ENCODE data around the gene SNAPC2.

The SNAPC2 gene

GRCh38 chr19:7919610-7920518, at the start of gene SNAPC2:
Gene SNAPC2 (plus strand): TSS chr19:7920338. CDS start chr19:7920367, 29 bp downstream.
- DNase-seq = peak; percentile 93

GRCh38 chr19:7870571-7871436, 49.3 kb upstream of the SNAPC2 start:
- peak; percentile 38 for DNase-seq

GRCh38 chr19:7871437-7872305, 48.5 kb upstream of the SNAPC2 start:
- peak; percentile 81 for DNase-seq

DNA sequence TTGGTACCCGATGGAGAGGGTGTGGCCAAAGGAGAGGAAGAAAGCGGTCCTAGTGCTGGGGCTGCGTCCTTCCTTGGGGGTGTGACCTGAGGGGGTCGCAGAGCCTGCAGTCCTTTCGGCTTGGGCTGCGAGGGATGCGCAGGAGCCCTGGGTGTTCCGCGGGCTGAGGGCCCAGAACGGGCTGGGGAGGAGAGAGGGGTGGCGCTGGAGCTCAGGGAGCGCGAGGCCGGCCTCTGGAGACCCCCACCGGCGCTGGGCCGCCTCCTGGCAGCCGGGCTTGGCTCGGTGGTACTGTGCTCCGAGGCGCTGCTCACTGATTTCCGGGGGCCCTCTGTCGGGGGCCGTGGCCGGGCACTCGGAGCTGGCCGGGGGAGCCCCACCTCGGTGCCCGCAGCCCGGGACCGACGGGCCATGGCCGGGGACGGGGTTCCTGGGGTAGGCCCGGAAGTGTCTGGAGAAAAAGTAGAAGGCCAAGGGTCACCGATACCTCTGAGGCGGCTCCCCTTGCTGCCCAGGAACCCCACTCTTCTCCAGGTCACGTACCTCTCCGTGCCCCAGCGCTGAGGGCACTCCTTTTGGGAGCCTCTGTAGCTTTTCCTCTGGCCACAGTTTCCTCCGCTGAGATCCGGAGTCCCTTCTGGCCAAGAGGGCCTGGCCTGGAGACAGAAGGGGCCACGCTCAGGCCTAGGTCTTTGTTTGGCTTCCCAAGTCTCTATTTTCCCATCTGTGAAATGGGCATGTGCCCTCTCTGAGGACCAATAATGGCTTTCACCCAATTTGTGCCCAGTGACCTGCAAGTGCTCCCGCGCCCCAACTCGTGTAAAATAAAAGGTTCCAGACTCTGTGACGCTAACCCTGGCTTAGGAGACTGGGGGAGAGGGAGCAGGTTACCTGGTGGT, 47.6 kb upstream of the SNAPC2 start:
- no peak for DNase-seq

DNA sequence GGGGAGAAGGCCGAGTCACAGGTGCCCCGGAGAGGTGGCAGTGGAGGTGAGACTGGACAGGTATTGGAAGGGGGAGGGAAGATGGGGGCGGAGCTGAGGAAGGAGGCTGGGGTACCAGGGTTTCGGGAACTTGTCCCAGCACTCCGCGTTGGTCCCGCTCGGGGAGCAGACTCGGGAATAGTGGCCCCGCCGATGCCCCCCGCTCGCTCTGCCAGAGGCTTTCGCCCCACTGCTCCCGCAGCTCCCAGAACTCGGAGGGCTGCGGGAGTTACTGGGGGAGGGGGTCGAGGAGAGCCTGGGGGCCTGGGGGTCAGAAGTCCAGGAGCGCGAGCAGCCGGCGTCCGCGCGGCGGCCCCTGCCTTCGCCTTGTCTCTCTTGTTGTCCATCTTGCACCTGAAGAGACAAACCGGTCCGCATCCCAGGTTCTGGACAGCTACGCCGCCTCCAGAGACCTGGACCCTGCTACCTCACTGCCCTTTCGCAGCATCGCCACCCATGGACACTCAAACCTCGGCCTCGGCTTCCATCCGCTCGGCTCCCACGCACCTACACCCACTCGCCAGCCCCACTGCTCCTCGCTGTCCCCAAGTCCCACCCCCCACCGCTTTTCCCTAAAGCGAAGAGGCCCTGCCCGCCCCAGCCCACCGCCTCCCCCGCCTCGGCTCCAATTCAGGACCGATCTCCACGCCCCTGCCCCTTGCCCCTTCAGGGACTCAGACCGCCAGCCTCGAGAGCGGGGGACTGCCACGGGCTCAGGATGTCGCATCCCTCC, 46.6 kb upstream of the SNAPC2 start:
- no peak for DNase-seq

DNA sequence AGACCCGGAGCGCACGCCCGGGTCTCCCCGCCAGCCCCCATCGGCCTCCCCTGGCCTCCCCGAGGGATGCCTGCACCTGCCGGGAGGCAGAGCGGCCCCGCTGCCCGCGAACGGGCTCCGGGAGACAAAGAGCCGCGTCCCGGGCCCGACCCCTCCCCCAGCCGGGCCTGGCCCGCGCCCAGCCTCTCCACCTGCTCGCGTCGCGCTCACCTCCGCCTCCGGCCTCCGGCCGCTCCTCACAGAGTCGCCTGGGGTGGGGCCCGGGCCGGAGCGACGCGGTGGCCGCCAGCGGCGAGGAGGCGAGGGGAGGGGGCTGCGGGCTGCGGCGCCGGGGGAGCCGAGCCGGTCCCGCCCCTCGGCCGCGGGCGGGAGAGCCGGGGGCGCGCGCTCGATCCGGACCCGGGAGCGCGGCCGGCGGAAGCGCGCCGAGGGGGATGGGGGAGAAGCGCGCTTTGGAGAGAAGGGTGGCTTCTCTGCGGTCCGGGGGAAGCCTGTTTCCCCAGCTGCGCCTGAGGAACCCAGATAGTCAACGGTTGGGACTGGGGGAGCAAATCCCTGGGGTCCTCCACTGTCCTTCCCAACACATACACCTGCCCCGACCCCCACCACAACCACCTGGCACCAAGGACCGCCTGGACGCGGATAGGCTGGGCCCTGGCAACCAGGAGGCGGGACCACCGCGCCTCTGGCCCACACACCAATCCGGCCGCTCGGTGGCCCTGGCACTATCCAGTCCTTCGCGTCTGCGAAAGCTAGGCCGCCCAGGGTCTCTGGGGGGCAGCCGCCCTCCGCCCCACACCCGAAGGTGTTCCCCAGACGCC, 45.9 kb upstream of the SNAPC2 start, which contains the start of gene PRR36:
Gene PRR36, minus strand, starts transcription at position 315 of the 821 bp plus-strand sequence. CDS start 701 bp downstream, outside the sequence.
- no peak for DNase-seq

- DNase-seq = no peak
Observed at GRCh38 chr19:7874897-7875273, 45.3 kb upstream of the SNAPC2 start.

DNA sequence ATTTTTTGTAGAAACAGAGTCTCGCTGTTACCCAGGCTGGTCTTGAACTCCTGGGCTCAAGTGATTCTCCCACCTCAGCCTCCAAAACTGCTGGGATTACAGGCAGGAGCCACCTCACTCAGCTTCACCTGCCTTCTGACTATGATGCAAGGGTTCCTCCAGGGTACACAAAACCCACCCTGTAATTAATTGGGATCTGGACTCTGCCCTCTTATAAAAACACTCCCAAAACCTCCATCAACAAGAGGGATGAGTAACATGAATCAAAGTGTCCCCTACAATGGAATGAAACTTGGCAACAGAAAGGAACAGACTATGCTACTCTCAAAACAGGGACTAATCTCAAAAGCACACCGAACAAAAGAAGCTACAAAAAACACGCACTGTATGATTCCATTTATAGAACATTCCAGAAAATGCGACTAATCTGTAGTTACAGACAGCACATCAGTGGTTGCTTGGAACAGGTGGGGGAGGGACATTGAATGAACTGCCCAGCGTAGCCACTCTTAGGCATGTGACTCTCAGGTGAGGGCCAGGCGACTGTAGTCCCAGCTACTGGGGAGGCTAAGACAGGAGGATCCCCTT, 42.8 kb upstream of the SNAPC2 start:
- DNase-seq = no peak

- DNase-seq = no peak
Observed at GRCh38 chr19:7879111-7879807, 40.9 kb upstream of the SNAPC2 start.

DNA sequence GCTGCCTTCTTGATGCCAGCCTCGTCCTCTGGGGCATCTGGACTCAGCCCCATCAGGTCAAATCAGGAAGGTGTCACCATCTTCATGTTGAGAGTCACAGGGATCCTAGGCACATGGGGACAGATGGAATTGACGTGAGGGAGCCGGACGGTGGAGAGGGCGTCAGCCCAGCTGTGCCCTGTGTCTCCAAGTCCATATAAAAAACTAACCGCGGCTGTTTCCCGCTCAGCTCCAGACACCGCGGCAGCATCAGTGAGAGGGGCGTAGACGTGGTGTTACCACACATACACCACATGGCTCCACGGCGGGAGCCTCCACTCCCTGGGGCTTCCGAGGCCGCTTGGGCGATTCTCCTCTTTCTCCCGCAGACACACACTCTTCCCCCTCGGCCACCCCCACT, 40.3 kb upstream of the SNAPC2 start:
- DNase-seq = no peak

GRCh38 chr19:7881910-7882309, 38.2 kb upstream of the SNAPC2 start:
- no peak for DNase-seq

DNA sequence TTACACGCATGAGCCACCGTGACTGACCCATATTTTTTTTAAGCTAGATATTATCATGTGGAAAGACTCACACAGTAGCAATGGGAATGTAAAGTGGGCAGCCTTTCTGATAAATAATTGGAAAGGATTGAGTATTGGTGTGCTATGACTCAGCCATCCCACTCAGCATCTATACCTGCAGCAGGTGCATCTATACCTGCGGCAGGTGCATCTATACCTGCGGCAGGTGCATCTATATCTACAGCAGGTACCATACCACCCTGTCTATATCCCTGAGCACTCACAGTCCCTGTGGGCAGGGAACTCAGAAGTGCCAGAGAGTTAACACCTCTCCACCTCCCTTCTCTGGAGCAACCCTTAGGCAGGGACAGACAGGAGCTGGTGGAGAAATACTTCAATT, 37.0 kb upstream of the SNAPC2 start:
- DNase-seq = no peak

DNA sequence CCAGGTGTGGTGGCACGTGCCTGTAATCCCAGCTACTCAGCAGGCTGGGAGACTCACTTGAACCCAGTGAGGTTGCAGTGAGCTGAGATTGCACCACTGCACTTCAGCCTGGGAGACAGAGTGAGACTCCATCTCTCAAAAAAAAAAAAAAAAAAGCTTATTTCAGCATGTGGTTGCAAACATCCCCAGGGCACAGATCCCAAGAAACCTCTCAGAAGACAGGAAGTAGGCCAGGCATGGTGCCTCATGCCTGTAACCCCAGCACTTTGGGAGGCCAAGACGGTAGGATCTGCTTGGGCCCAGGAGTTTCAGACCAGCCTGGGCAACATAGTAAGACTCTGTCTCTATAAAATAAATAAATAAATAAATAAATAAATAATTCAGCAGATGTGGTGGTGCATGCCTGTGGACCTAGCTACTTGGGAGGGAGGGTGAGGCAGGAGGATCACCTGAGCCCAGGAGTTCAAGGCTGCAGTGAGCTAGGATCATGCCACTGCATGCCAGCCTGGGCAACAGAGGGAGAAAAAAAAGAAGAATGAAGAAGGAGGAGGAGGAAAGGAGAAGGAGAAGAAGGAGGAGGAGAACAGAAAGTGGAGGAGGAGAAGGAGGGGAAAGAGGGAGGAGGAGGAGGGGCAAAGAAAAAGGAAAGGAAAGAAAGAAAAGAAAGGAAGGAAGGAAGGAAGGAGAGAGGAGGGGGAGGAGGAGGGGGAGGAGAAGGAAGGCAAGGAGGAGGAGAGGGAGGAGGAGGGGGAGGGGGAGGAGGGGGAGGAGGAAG, 36.2 kb upstream of the SNAPC2 start:
- DNase-seq = no peak

DNA sequence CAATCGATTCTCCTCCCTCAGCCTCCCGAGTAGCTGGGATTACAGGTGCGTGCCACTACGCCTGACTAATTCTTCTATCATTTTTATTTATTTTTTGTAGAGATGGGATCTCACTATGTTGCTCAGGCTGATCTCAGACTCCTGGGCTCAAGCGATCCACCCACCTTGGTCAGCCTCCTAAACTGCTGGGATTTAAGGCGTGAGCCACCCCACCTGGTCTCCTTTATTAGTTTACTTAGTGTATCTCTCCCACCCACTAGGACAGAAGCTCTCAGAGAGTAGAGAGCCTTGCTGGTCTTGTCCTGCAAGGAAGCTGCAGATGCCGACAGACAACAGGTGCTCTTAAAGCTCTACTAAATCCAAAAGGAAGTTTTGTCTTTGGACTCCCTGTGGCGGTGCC, 34.3 kb upstream of the SNAPC2 start:
- no peak for DNase-seq

DNA sequence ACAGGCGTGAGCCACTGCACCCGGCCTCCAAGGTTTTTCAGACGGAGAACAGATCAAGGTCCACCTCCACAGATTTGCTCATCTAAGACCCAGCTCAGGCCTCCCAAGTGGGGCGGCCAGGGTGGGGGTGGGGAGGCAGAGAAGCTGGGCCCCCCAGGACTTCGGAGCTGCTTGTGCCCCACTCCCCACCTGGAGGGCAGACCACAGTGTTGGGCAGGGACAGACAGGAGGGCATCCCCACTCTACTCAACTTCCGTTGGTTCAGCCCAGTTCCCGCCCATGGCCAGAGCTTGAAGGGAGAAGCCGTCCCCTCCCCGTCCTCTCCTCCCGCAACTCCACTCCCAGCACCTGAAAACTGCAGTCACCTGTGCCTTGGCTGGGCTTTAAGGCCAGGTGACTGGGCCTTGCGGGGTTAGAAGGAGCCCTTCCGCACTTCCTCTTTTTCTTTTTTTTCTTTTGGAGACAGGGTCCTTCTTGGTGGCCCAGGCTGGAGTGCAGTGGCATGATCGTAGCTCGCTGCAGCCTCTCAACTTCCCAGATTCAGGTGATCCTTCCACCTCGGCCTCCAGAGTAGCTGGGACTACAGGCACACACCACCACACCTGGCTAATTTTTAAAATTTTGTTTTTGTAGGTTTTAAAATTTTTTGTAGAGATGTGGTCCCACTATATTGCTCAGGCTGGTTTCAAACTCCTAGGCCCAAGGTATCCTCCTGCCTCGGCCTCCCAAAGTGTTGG, 32.6 kb upstream of the SNAPC2 start:
- no peak for DNase-seq

DNA sequence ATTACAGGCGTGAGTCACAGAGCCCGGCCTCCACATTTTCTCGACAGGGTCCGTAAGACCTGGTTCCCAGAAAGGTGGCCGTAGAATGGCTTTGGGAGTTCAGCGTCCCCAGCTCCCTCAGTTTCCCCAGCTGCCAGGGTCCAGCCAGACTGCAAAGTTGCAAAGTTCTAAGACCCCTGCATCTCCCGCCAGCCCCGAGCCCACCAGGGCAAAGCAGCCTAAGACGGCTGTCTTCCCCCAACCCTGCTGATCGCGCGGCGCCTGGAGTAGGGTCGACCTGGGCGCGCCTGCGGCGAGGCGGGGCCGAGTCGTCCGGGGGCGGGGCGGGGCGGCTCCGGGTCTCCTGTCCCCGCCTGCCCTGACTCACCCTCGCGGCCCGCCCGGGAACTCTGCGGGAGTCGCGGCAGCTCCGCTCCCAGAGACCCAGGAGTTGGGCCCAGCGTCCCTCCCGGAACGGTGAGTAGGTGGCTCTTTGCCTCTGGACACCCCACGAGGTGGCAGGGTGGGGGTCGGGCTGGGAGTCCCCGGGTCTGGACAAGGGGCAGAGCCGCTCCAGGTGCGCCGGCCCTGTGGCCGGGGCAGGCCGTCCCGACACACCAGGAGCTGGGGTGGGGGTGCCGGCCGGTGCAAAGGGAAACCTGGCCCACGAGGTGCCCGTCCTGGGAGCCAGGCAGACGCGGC, 31.9 kb upstream of the SNAPC2 start, which contains the start of gene LRRC8E:
Gene LRRC8E, plus strand, starts transcription at position 366 of the 681 bp plus-strand sequence. CDS start 7,094 bp downstream, outside the sequence.
- peak; percentile 19 for DNase-seq

All from inflammatory macrophage treated with lipopolysaccharide for 4 hours (primary cell).